Transverse colon (tissue), 4 donors: Measurements from ENCODE around the gene SCYGR4. TPM values are rescaled to one million over a fixed set of nuclear protein-coding genes. Genes with fewer than 3 reads are reported as not detected.

ENCODE experiments used
- DNase-seq: peaks from one replicate; pipeline ENCODE4 v3.0.0-alpha.2; 2019
- H3K27ac ChIP-seq, 4 donors: fragments of 200-600 bp; sonication (generic); 2 replicates each; pipeline ENCODE4 v1.5.1; 2016 to 2018; ENCODE audit warnings: inconsistent platforms in 4 of 4
- H3K27me3 ChIP-seq: fragments of 200-600 bp; sonication (generic); 2 replicates; pipeline ENCODE4 v1.5.1; 2017; ENCODE audit warnings: inconsistent platforms
- H3K36me3 ChIP-seq, 4 donors: fragments of 200-600 bp; sonication (generic); 2 replicates each; pipeline ENCODE4 v1.5.1; 2017 to 2019; ENCODE audit warnings: inconsistent platforms in 4 of 4
- H3K4me1 ChIP-seq, 4 donors: fragments of 200-600 bp; sonication (generic); 2 replicates each; pipeline ENCODE4 v1.5.1; 2017 to 2020; ENCODE audit warnings: inconsistent platforms in 4 of 4
- H3K4me3 ChIP-seq, 4 donors: fragments of 200-600 bp; sonication (generic); 1 replicate in 1 of 4; 2 replicates in 3 of 4; pipeline versions ENCODE4 v1.5.1 to v1.6.1; 2017 to 2019; ENCODE audit warnings: inconsistent platforms in 4 of 4
- H3K9me3 ChIP-seq, 2 donors: fragments of 200-600 bp; sonication (generic); 2 replicates each; pipeline ENCODE4 v1.5.1; 2017 to 2019; ENCODE audit warnings: inconsistent platforms in 2 of 2
- CTCF ChIP-seq, 5 experiments: fragments of 200-600 bp in 3 of 5; fragments of 450-650 bp in 2 of 5; sonication (generic) in 3 of 5; IDR thresholded peaks; 1 replicate in 2 of 5; 2 replicates in 3 of 5; pipeline ENCODE4 v1.5.1; 2016 to 2017; ENCODE audit warnings: antibody characterized with exemption in 5 of 5, inconsistent platforms in 3 of 5, mild to moderate bottlenecking in 2 of 5, moderate library complexity in 1 of 5
- EP300 ChIP-seq: sonication (generic); formaldehyde crosslinking; IDR thresholded peaks from one replicate; pipeline ENCODE4 v1.6.1; 2017; ENCODE audit warnings: antibody characterized with exemption, low read depth
- POLR2A ChIP-seq: fragments of 450-650 bp; IDR thresholded peaks from one replicate; pipeline ENCODE4 v1.6.1; 2016; ENCODE audit warnings: antibody characterized with exemption, mild to moderate bottlenecking, moderate library complexity
- POLR2AphosphoS5 ChIP-seq, 3 donors: sonication (generic); formaldehyde crosslinking; IDR thresholded peaks; one replicate each; pipeline ENCODE4 v1.6.1; 2016; ENCODE audit warnings: antibody characterized with exemption in 3 of 3
- WGBS, 2 donors: methylation state at CpG; one replicate each; pipeline ENCODE4 v1.1.5; 2018; ENCODE audit warnings: low coverage in 1 of 2; 5-methylcytosine and 5-hydroxymethylcytosine counted together
- in situ Hi-C, 4 donors: fragments of 200-750 bp; cut with MboI; loops; one replicate each; pipeline versions ENCODE4 v1.15.0 to v1.15.1; 2017; ENCODE audit warnings: low sequenced_read_pairs in 3 of 4, low pct_ligation_motif_present in 1 of 4, low pct_unique_long_range_greater_than_20kb in 1 of 4
- intact Hi-C: fragments of 100-400 bp; cut with DNase I; formaldehyde crosslinking; loops from one replicate; pipeline ENCODE4 v1.15.1; 2023; ENCODE audit warnings: low total_unique reads
- total RNA-seq, 4 donors: library from RNA; depleted of rRNA; stranded (reverse); fragments of >200 nt; gene quantifications; one replicate each; pipeline ENCODE4 v1.1.0, GENCODE V29; 2016

Gene SCYGR4
- total RNA-seq, 4 donors from 2014 or later, result not detected

- TF ChIP-seq POLR2A, result no peak
- TF ChIP-seq CTCF (IDR thresholded peaks at IDR 0.05), result no peak
- no peak for TF ChIP-seq EP300
- no peak for TF ChIP-seq POLR2AphosphoS5 (IDR thresholded peaks at IDR 0.05)
- no peak overlapping the region for H3K27ac ChIP-seq
- DNase-seq, result no peak
- peaks cover 0 to 3% of the 10 kb centered on the region in 2 donors for H3K9me3 ChIP-seq
- no peak overlapping the region for H3K4me3 ChIP-seq
- no peaks in the 10 kb centered on the region for H3K36me3 ChIP-seq
- no peaks in the 10 kb centered on the region for H3K4me1 ChIP-seq
- intact Hi-C loops, result no loop called here
- in situ Hi-C loops, result no loop called here
- H3K27me3 ChIP-seq, result no peaks in the 10 kb centered on the region
Measured at GRCh38 chr2:227623226-227623625, 5.9 kb downstream of the SCYGR4 start.

GRCh38 chr2:227625420-227625819, 8.1 kb downstream of the SCYGR4 start:
- DNase-seq, result no peak
- Histone ChIP-seq H3K4me3 (no peak overlapping the region), H3K9me3 (peaks cover 0 to 3% of the 10 kb centered on the region in 2 donors), H3K27me3 (no peaks in the 10 kb centered on the region), H3K4me1 (no peaks in the 10 kb centered on the region), H3K36me3 (no peaks in the 10 kb centered on the region), H3K27ac (no peak overlapping the region)
- in situ Hi-C loops (no loop called here), intact Hi-C loops (no loop called here)
- TF ChIP-seq CTCF (IDR thresholded peaks at IDR 0.05) (no peak), EP300 (no peak), POLR2A (no peak), POLR2AphosphoS5 (IDR thresholded peaks at IDR 0.05) (no peak)
- WGBS, 2 donors, result 69 to 70% methylated on average over 2 of the region's 2 CpGs

DNA sequence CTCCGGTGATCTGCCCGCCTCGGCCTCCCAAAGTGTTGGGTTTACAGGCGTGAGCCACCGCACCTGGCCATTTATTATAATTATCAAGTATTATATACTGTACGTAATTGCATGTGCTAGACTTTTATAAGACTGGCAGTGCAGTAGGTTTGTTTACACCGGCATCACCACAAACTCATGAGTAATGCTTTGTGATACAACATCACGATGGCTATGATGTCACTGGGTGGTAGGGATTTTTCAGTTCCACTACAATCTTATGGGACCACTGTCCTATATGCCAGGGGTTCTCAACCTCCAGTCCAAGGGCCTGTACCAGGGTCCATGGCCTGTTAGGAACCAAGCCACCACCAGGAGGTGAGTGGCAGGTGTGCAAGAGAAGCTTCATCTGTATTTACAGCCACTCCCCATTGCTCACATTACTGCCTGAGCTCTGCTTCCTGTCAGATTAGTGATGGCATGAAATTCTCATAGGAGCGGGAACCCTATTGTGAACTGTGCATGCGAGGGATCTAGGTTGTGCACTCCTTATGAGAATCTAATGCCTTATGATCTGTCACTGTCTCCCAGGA, 9.4 kb downstream of the SCYGR4 start:
- Histone ChIP-seq H3K27ac (no peak overlapping the region), H3K4me3 (no peak overlapping the region), H3K4me1 (no peaks in the 10 kb centered on the region), H3K9me3 (peaks cover 0 to 3% of the 10 kb centered on the region in 2 donors), H3K27me3 (no peaks in the 10 kb centered on the region), H3K36me3 (no peaks in the 10 kb centered on the region)
- intact Hi-C loops (no loop called here), in situ Hi-C loops (no loop called here)
- 90 to 95% methylated on average over 3 to 10 of the region's 10 CpGs for WGBS, 2 donors
- TF ChIP-seq EP300 (no peak), POLR2A (no peak), CTCF (IDR thresholded peaks at IDR 0.05) (no peak), POLR2AphosphoS5 (IDR thresholded peaks at IDR 0.05) (no peak)
- no peak for DNase-seq

DNA sequence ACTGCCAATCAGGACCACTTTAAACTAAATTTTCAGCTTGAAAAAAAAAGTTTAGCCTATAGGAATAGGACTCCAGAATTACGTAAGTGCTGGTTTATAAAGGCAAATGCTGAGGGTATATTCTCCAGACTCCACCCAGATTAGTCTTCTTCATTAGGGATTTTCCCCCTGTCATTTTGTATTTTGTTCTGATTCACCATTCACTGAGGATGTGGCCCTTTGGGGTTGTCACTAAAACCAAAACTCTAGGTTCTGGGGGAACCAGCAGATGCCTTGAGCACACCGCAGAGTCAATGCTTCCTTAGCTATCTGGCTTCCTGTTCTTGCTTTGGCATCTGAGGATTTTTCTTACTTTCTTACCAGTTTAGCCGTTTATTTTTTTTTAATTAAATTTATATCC, 10.5 kb downstream of the SCYGR4 start:
- H3K4me3 ChIP-seq, result no peak overlapping the region
- H3K27me3 ChIP-seq, result no peaks in the 10 kb centered on the region
- H3K4me1 ChIP-seq, result no peaks in the 10 kb centered on the region
- no peaks in the 10 kb centered on the region for H3K36me3 ChIP-seq
- DNase-seq, result no peak
- TF ChIP-seq POLR2AphosphoS5 (IDR thresholded peaks at IDR 0.05) (no peak), POLR2A (no peak), EP300 (no peak), CTCF (IDR thresholded peaks at IDR 0.05) (no peak)
- no peaks in the 10 kb centered on the region for H3K9me3 ChIP-seq
- intact Hi-C loops, result no loop called here
- H3K27ac ChIP-seq, result no peak overlapping the region
- in situ Hi-C loops, result no loop called here
- 77 to 97% methylated on average over 3 of the region's 3 CpGs for WGBS, 2 donors
